HCT116 (cell line): ENCODE data around the gene KRT6C. TPM values are rescaled to one million over a fixed set of nuclear protein-coding genes. Genes with fewer than 3 reads are reported as not detected.

Experiments used
- ATAC-seq: fragments of 200-7000 bp; cut with Tn5 transposase; 2 replicates; pipeline ENCODE4 v1.9.1; 2020; ENCODE audit warnings: mild to moderate bottlenecking, moderate library complexity
- BruUV-seq: library from RNA; stranded (reverse); fragments of 400-500 nt; replicated peaks from 2 replicates; lab custom pipeline; 2021; lab: Mats Ljungman, UMichigan
- CTCF ChIA-PET: fragments of 300-600 bp; sonication (Branson Sonifier 250); formaldehyde crosslinking; loops from one replicate; lab custom pipeline; 2021; ENCODE audit warnings: antibody characterized with exemption; lab: Charles Lee
- POLR2A ChIA-PET: fragments of 300-600, 350-600 bp; sonication (Branson Sonifier 250); formaldehyde crosslinking; loops from one replicate; lab custom pipeline; 2021; ENCODE audit warnings: antibody characterized with exemption; lab: Charles Lee
- RAD21 ChIA-PET, 2 experiments: fragments of 300-600 bp; sonication (Branson Sonifier 250); formaldehyde crosslinking; loops; one replicate each; lab custom pipeline; 2023; ENCODE audit warnings: low total read pairs in 2 of 2; ENCODE audit not compliant: uncharacterized antibody in 2 of 2, unreplicated experiment in 2 of 2, low non-redundant PET in 1 of 2; lab: Charles Lee
- DNase-seq: peaks from one replicate; pipeline ENCODE4 v3.0.0-alpha.2; 2010; ENCODE audit warnings: low read depth, low spot score
- H2AFZ ChIP-seq: fragments of 200-600 bp; shearing (Covaris generic), sonication (generic); 2 replicates; pipeline ENCODE4 v1.6.1; 2017; ENCODE audit warnings: low read depth, mixed run types, mixed read lengths, antibody characterized with exemption, low read length; ENCODE audit not compliant: poor library complexity, severe bottlenecking
- H3K27ac ChIP-seq: 2 replicates; pipeline ENCODE4 v1.5.1; 2012; ENCODE audit warnings: low read depth, low read length
- H3K27me3 ChIP-seq: fragments of 200-600 bp; sonication (generic); 2 replicates; pipeline ENCODE4 v1.6.1; 2016; ENCODE audit warnings: mixed run types, low read length, mixed read lengths; ENCODE audit not compliant: insufficient read depth
- H3K36me3 ChIP-seq, 2 experiments: fragments of 200-500 bp in 1 of 2; fragments of 200-600 bp in 1 of 2; sonication (Bioruptor generic) in 1 of 2; sonication (generic) in 1 of 2; 2 replicates each; pipeline versions ENCODE4 v1.5.1 to v1.6.1; 2014 to 2016; ENCODE audit warnings: low read length in 2 of 2, inconsistent platforms in 1 of 2, mixed read lengths in 1 of 2, mixed run types in 1 of 2; ENCODE audit not compliant: insufficient read depth in 2 of 2, control insufficient read depth in 1 of 2
- H3K4me1 ChIP-seq, 2 experiments: fragments of 200-600 bp in 1 of 2; sonication (generic) in 1 of 2; 2 replicates each; pipeline versions ENCODE4 v1.5.1 to v1.6.1; 2012 to 2017; ENCODE audit warnings: low read length in 2 of 2, inconsistent platforms in 1 of 2, mild to moderate bottlenecking in 1 of 2, mixed read lengths in 1 of 2, mixed run types in 1 of 2, moderate library complexity in 1 of 2; ENCODE audit not compliant: insufficient read depth in 2 of 2, control insufficient read depth in 1 of 2
- H3K4me2 ChIP-seq: fragments of 200-600 bp; sonication (generic); 2 replicates; pipeline ENCODE4 v1.6.1; 2017; ENCODE audit warnings: mixed run types, low read length, mixed read lengths
- H3K4me3 ChIP-seq, 2 experiments: fragments of 200-600 bp in 1 of 2; sonication (generic) in 1 of 2; replicated peaks in 1 of 2; 2 replicates each; pipeline ENCODE4 v1.5.1; 2011 to 2016; ENCODE audit warnings: low read length in 2 of 2, control low read depth in 1 of 2, low read depth in 1 of 2, mild to moderate bottlenecking in 1 of 2, mixed read lengths in 1 of 2, mixed run types in 1 of 2
- H3K79me2 ChIP-seq: fragments of 200-600 bp; sonication (generic); 2 replicates; pipeline ENCODE4 v1.6.1; 2017; ENCODE audit warnings: mild to moderate bottlenecking, mixed run types, low read length, moderate library complexity, mixed read lengths; ENCODE audit not compliant: insufficient read depth
- H3K9ac ChIP-seq: fragments of 200-600 bp; sonication (generic); 2 replicates; pipeline ENCODE4 v1.6.1; 2016; ENCODE audit warnings: low read length, mixed read lengths
- H3K9me2 ChIP-seq: fragments of 200-600 bp; sonication (generic), shearing (Covaris generic); 2 replicates; pipeline ENCODE4 v1.6.1; 2017; ENCODE audit warnings: mixed run types, mild to moderate bottlenecking, moderate library complexity; ENCODE audit not compliant: insufficient read depth
- H3K9me3 ChIP-seq, 2 experiments: fragments of 200-500 bp in 1 of 2; fragments of 200-600 bp in 1 of 2; sonication (Bioruptor generic) in 1 of 2; sonication (generic) in 1 of 2; 2 replicates each; pipeline ENCODE4 v1.6.1; 2014 to 2017; ENCODE audit warnings: low read length in 2 of 2, mixed read lengths in 2 of 2, inconsistent platforms in 1 of 2, low read depth in 1 of 2, mild to moderate bottlenecking in 1 of 2, mixed run types in 1 of 2, moderate library complexity in 1 of 2; ENCODE audit not compliant: control insufficient read depth in 1 of 2, insufficient read depth in 1 of 2
- H4K20me1 ChIP-seq: fragments of 200-600 bp; sonication (generic), shearing (Covaris generic); 2 replicates; pipeline ENCODE4 v1.6.1; 2017; ENCODE audit warnings: mixed run types, mild to moderate bottlenecking, moderate library complexity; ENCODE audit not compliant: insufficient read depth
- ATF3 ChIP-seq: IDR thresholded peaks from 2 replicates; pipeline ENCODE4 v1.6.1; 2012
- CBX3 ChIP-seq: IDR thresholded peaks from 2 replicates; pipeline ENCODE4 v1.6.1; 2012; ENCODE audit warnings: low read depth
- CEBPB ChIP-seq: IDR thresholded peaks from 2 replicates; pipeline ENCODE4 v1.6.1; 2012; ENCODE audit warnings: low read depth
- EGR1 ChIP-seq: IDR thresholded peaks from 2 replicates; pipeline ENCODE4 v1.6.1; 2012; ENCODE audit warnings: low read depth
- EZH2 ChIP-seq: fragments of 200-600 bp; sonication (generic); IDR thresholded peaks from 2 replicates; pipeline ENCODE4 v1.6.1; 2017; ENCODE audit warnings: antibody characterized with exemption, mixed run types
- EZH2phosphoT487 ChIP-seq: fragments of 200-600 bp; IDR thresholded peaks from 2 replicates; pipeline ENCODE4 v1.6.1; 2018; ENCODE audit warnings: antibody characterized with exemption, borderline replicate concordance
- FOSL1 ChIP-seq: IDR thresholded peaks from 2 replicates; pipeline ENCODE4 v1.6.1; 2012; ENCODE audit warnings: low read depth
- JUND ChIP-seq: IDR thresholded peaks from 2 replicates; pipeline ENCODE4 v1.6.1; 2012
- MAX ChIP-seq: IDR thresholded peaks from 2 replicates; pipeline ENCODE4 v1.6.1; 2012
- POLR2A ChIP-seq: IDR thresholded peaks from 2 replicates; pipeline ENCODE4 v1.7.0; 2011; ENCODE audit warnings: borderline replicate concordance; ENCODE audit not compliant: insufficient read depth, insufficient read length; ENCODE audit errors: extremely low read depth
- POLR2AphosphoS5 ChIP-seq: IDR thresholded peaks from 2 replicates; pipeline ENCODE4 v1.6.1; 2011; ENCODE audit warnings: mild to moderate bottlenecking, low read depth, low read length, moderate library complexity
- RAD21 ChIP-seq: IDR thresholded peaks from 2 replicates; pipeline ENCODE4 v1.6.1; 2012; ENCODE audit warnings: low read depth, mild to moderate bottlenecking
- SRF ChIP-seq: IDR thresholded peaks from 2 replicates; pipeline ENCODE4 v1.6.1; 2012; ENCODE audit warnings: low read depth
- TCF7L2 ChIP-seq: IDR thresholded peaks from 2 replicates; pipeline ENCODE4 v1.7.0; 2011; ENCODE audit warnings: borderline replicate concordance, inconsistent platforms; ENCODE audit not compliant: insufficient read depth, insufficient read length; ENCODE audit errors: extremely low read depth
- YY1 ChIP-seq: IDR thresholded peaks from 2 replicates; pipeline ENCODE4 v1.6.1; 2011; ENCODE audit warnings: low read length, low read depth, moderate library complexity, mild to moderate bottlenecking; ENCODE audit not compliant: insufficient replicate concordance; ENCODE audit errors: extremely low read depth
- ZFX ChIP-seq: fragments of 450-650 bp; IDR thresholded peaks from 2 replicates; pipeline ENCODE4 v1.6.1; 2017
- intact Hi-C: fragments of 100-400 bp; cut with micrococcal nuclease; formaldehyde crosslinking; loops from 2 replicates; pipeline ENCODE4 v1.10.0; 2022
- total RNA-seq: library from RNA; stranded (reverse); gene quantifications from one replicate; pipeline ENCODE4 v1.2.1, GENCODE V29; 2021; ENCODE audit not compliant: unreplicated experiment

KRT6C gene
- total RNA-seq, 1 experiment from 2014 or later, result not detected

GRCh38 chr12:52418576-52419110 is 55.0 kb downstream of the KRT6C start:
- intact Hi-C loops, result no loop called here
- ChIA-PET CTCF (no interaction called here), RAD21 (no interaction called here)
- H3K79me2 ChIP-seq, result no peaks in the 10 kb centered on the region
- no peak for ATAC-seq
- no TSS peak for BruUV-seq
- no peak overlapping the region for H3K27ac ChIP-seq
- H3K9me2 ChIP-seq, result no peaks in the 10 kb centered on the region
- TF ChIP-seq EZH2phosphoT487 (no peak), TCF7L2 (no peak), YY1 (no peak), ATF3 (no peak), EZH2 (no peak), SRF (no peak), EGR1 (no peak), ZFX (no peak), JUND (no peak), FOSL1 (no peak), RAD21 (no peak), MAX (no peak), POLR2AphosphoS5 (no peak), CBX3 (no peak), POLR2A (no peak), CEBPB (no peak)
- TF ChIP-seq, all 23 proteins: peak for 0
- Histone ChIP-seq H4K20me1 (no peaks in the 10 kb centered on the region), H3K4me2 (no peak overlapping the region), H3K36me3 (no peaks in the 10 kb centered on the region), H3K4me1 (peaks cover 0 to 14% of the 10 kb centered on the region in 2 experiments; a peak in 1 of 4 replicates), H3K4me3 (no peak overlapping the region), H2AFZ (no peak overlapping the region), H3K9ac (no peak overlapping the region), H3K27me3 (no peaks in the 10 kb centered on the region), H3K9me3 (no peaks in the 10 kb centered on the region)
- no peak for DNase-seq
- POLR2A ChIA-PET, result no interaction called here

Other genes with a start within 250 kb of the KRT6C start
- gene KRT7, start 240.6 kb downstream of the KRT6C start, total RNA-seq, result 72.6 TPM
- gene KRT86, start 199.2 kb downstream of the KRT6C start, total RNA-seq, result 1.5 TPM
- 0.84 TPM for gene KRT81, start 182.3 kb downstream of the KRT6C start, total RNA-seq
- not detected for gene KRT83, start 152.4 kb downstream of the KRT6C start, total RNA-seq
- not detected for gene KRT85, start 106.3 kb downstream of the KRT6C start, total RNA-seq
- gene KRT84, start 88.2 kb downstream of the KRT6C start, total RNA-seq, result not detected
- gene KRT82, start 67.5 kb downstream of the KRT6C start, total RNA-seq, result not detected
- not detected for gene KRT75, start 39.4 kb downstream of the KRT6C start, total RNA-seq
- gene KRT6B, start 21.7 kb downstream of the KRT6C start, total RNA-seq, result not detected
- gene KRT6A, start 19.5 kb upstream of the KRT6C start, total RNA-seq, result 0.66 TPM
- 0.44 TPM for gene KRT5, start 46.6 kb upstream of the KRT6C start, total RNA-seq
- gene KRT71, start 79.3 kb upstream of the KRT6C start, total RNA-seq, result not detected
- gene KRT74, start 100.0 kb upstream of the KRT6C start, total RNA-seq, result not detected
- gene KRT72, start 127.7 kb upstream of the KRT6C start, total RNA-seq, result 0.17 TPM
- not detected for gene KRT73, start 144.8 kb upstream of the KRT6C start, total RNA-seq
- gene KRT2, start 178.4 kb upstream of the KRT6C start, total RNA-seq, result not detected
- 0.20 TPM for gene KRT1, start 206.6 kb upstream of the KRT6C start, total RNA-seq
- not detected for gene KRT77, start 229.7 kb upstream of the KRT6C start, total RNA-seq